Left renal cortex interstitium (tissue), 4 donors: ENCODE data around the gene XPO1. TPM values are rescaled to one million over a fixed set of nuclear protein-coding genes. Genes with fewer than 3 reads are reported as not detected.
"Not testable (repeated sequence)": the region's sequence is repeated elsewhere in the genome, so short reads cannot be mapped to it uniquely, and the experiment has no call there.

ENCODE experiments used
- DNase-seq, 4 donors: peaks; one replicate each; pipeline ENCODE4 v3.0.0-alpha.2; 2013; ENCODE audit warnings: low read depth in 4 of 4, low spot score in 2 of 4, missing footprints in 1 of 4
- polyA plus RNA-seq, 4 donors: library from polyadenylated mRNA; unstranded; fragments of 120-200 nt; gene quantifications; one replicate each; pipeline ENCODE4 v1.2.1, GENCODE V29; 2013; ENCODE audit not compliant: insufficient read length in 4 of 4

Gene XPO1, protein sequence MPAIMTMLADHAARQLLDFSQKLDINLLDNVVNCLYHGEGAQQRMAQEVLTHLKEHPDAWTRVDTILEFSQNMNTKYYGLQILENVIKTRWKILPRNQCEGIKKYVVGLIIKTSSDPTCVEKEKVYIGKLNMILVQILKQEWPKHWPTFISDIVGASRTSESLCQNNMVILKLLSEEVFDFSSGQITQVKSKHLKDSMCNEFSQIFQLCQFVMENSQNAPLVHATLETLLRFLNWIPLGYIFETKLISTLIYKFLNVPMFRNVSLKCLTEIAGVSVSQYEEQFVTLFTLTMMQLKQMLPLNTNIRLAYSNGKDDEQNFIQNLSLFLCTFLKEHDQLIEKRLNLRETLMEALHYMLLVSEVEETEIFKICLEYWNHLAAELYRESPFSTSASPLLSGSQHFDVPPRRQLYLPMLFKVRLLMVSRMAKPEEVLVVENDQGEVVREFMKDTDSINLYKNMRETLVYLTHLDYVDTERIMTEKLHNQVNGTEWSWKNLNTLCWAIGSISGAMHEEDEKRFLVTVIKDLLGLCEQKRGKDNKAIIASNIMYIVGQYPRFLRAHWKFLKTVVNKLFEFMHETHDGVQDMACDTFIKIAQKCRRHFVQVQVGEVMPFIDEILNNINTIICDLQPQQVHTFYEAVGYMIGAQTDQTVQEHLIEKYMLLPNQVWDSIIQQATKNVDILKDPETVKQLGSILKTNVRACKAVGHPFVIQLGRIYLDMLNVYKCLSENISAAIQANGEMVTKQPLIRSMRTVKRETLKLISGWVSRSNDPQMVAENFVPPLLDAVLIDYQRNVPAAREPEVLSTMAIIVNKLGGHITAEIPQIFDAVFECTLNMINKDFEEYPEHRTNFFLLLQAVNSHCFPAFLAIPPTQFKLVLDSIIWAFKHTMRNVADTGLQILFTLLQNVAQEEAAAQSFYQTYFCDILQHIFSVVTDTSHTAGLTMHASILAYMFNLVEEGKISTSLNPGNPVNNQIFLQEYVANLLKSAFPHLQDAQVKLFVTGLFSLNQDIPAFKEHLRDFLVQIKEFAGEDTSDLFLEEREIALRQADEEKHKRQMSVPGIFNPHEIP (N-terminal part only)
- 100 to 1,000 TPM; 181 to 342 (median 231) TPM for polyA plus RNA-seq

DNA sequence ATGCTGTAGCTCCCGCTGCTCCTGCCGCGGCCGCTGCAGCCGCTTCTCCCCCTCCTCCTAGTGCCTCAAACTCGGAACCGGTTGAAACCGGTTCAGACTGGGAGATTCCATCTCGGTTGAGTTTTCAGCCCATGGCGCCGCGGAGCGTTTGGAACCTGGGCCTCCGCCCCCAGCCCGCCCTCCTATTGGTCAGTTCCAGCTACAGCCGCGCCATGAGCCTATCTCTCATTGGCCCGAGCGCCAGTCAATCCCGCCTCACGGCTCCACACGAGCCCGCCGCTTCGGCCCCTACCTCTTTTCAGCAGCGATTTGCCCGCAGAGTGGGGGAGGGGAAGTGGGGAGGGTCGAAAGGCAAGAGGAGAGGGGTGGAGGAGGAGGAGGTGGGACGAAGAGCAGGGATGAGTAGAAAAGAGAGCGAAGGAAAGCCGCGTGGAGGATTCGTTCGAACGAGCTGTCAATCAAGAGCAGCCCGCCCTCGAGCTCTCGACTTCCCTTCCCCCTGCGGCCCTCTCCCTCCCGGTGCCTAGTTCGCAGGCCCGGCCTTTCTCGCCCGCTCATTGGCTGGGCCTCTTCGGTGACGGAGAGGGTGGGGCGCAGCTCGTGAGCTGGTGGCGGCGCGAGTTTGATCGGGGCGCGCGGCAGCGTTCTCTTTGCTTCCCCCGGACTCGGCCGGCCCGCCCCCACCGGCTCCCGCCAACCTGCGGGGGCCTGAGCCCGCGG lies at the start of gene XPO1:
Gene XPO1 (minus strand): TSS at position 157 of the 720 bp plus-strand sequence. CDS start 4,459 bp downstream, outside the sequence.
- peak; percentile 98 to 100 (median 100) for DNase-seq

DNA sequence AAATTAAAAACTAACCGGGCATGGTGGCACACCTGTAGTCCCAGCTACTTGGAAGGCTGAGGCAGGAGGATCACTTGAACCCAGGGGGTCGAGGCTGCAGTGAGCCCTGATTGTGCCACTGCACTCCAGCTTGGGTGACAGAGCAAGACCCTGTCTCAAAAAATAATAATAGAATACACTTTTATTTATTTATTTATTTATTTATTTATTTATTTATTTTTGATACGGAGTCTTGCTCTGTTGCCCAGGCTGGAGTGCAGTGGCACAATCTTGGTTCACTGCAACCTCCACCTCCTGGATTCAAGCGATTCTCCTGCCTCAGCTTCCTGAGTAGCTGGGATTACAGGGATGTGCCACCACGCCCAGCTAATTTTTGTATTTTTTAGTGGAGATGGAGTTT lies 48.8 kb upstream of the XPO1 start:
- DNase-seq: not testable (repeated sequence)

DNA sequence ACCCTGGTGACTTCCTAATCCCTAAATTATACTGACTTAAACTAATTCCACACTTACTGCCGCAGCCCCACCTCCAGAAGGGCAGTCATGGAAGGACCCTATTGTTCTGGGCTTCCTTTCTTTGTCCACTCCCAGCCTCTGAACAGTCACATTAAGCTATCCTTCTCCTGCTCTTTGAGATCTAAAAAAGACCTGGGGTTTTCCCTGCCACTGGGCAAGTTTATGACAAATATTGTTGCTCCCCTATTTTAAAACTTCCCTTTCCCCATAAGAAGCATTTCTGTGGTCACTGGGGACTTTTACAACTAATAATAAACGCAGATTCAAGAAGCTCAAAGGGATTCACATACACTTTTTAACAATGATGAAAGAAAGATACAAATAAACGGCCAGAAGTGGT lies 47.2 kb upstream of the XPO1 start:
- no peak for DNase-seq

DNA sequence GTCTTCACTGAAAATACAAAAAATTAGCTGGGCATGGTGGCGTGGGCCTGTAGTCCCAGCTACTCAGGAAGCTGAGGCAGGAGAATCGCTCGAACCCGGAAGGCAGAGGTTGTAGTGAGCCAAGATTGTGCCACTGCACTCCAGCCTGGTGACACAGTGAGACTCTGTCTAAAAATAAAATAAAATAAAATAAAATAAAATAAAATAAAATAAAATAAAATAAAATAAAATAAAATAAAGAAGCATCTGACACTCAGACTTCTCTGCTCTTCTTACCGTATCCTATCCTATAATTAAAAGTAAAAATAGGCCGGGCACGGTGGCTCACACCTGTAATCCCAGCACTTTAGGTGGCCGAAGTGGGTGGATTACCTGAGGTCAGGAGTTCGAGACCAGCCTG lies 46.2 kb upstream of the XPO1 start:
- DNase-seq: not testable (repeated sequence)

DNA sequence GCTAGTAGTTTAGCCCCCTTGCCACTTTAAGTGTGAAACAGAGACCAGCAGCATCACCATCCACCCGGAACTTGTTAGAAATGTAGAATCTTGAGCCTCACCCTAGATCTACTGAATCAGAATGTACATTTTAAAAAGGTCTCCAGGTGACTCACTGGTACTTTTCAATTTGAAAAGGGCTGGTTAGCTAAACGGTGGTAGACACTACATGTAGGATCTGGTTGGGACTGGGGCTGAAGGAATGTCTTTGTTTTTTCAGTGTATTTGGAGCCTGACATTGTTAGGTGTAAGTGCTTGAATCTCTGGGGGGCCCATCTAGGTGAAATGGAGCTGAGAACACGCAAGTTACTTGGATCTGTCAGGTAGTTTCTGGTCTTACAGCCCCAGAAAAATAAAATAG lies 44.0 kb upstream of the XPO1 start:
- no peak for DNase-seq

DNA sequence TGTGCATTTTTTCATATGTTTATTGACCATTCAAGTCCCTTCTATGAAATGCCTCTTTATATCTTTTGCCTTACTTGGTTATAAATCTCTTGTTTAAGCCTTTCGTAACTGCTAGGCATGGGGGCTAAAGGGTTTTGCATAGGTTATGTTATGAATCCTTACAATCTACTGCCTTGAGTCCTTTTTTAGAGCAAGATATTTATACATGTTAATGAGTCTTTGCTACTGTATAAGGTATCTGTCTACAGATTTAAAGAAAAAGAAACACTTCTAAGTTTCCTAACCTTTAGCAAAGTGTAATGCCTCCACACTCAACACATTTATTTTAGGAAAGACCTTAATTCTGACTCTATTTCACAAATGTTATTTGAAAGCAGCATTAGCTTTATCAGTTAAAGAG lies 43.6 kb upstream of the XPO1 start:
- no peak for DNase-seq

DNA sequence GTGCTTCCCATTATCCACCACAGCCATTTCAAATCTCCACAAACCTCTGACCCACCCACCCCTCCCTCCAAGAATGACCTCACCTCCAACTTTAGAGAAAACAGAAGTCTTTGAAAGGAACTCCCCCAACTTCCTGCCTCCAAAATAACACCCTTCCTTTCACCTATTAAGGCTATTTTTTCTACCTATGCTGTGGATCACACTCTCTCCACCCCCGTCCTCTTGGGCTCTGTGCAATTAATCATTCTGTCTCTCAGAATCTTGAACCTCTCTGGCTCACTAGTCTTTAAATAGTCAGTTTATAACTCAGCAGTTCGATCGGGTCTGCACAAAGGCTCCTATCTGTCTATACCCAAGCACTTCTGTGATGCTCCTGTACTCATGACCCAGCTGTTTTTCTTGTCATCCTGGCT lies 37.3 kb upstream of the XPO1 start:
- no peak for DNase-seq

DNA sequence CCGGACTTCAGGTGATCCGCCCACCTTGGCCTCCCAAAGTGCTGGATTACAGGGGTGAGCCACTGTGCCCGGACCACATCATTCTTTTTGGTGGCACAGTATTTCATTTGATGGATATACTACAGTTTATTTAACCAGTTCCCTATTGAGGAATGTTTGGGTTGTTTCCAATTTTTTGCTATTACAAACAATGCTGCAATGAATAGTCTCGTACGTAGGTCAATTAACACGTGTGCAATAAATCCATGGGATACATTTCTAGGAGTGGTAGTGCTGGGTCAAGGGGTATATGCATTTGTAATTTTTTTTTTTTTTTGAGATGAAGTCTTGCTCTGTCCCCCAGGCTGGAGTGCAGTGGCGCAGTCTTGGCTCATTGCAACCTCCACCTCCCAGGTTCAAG lies 28.4 kb upstream of the XPO1 start:
- no peak for DNase-seq

DNA sequence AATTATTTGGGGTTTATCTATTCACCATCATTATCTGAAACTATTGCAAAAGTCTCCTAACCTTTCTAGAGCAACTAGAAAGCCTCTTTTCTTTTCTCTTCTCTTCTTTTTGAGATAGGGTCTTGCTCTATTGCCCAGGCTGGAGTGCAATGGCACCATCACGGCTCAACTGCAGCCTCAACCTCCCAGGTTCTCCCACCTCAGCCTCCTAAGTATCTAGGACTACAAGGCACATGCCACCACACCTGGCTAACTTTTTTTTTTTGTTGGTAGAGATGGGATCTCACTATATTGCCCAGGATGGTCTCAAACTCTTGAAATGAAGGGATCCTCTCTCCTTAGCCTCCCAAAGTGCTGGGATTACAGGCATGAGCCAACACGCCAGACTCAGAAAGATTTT lies 24.5 kb upstream of the XPO1 start:
- no peak for DNase-seq

DNA sequence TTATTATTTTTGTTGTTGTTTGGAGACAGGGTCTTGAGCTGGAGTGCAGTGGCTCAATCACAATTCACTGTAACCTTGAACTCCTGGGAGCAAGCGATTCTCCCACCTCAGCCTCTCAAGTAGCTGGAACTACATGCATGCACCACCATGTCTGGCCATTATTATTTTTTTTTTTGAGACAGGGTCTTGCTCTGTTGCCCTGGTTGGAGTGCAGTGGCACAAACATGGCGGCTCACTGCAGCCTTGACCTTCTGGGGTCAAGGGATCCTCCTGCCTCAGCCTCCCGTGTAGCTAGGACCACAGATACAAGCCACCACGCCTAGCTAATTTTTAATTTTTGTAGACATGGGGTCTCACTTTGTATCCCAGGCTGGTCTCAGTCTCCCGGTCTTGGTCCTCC lies 20.0 kb upstream of the XPO1 start:
- DNase-seq: no peak

DNA sequence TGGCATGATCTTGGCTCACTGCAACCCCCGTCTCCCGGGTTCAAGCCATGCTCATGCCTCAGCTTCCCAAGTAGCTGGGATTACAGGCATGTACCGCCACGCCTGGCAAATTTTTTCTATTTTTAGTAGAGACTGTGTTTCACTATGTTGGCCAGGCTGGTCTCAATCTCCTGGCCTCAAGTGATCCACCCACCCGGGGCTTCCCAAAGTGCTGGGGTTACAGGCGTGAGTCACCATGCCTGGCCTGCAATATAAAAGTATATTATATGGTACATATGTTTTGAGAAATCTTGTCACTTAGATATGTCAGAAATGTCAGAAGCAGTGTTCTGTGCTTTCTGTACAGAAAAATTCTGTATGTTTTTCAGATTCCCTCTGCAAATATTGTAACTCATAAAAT lies 19.2 kb upstream of the XPO1 start:
- no peak for DNase-seq

DNA sequence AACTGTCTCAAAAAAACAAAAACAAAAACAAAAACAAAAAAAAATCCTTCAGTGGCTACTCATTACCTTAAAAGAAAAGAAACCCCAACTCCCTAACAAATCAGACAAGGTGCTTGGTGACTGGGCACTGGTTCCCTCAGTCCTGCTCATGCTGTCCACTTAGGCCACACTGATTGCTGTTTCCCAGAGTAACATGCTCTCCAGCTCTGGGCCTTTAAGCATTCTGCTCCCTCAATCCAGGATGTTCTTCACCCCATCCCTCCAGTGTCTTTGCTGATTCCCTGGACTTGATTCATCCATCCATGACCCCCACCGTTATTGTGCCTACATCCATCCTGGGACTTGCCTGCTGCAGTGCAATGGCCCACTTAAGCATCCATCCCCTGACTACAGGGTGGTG lies 16.4 kb upstream of the XPO1 start:
- no peak for DNase-seq

DNA sequence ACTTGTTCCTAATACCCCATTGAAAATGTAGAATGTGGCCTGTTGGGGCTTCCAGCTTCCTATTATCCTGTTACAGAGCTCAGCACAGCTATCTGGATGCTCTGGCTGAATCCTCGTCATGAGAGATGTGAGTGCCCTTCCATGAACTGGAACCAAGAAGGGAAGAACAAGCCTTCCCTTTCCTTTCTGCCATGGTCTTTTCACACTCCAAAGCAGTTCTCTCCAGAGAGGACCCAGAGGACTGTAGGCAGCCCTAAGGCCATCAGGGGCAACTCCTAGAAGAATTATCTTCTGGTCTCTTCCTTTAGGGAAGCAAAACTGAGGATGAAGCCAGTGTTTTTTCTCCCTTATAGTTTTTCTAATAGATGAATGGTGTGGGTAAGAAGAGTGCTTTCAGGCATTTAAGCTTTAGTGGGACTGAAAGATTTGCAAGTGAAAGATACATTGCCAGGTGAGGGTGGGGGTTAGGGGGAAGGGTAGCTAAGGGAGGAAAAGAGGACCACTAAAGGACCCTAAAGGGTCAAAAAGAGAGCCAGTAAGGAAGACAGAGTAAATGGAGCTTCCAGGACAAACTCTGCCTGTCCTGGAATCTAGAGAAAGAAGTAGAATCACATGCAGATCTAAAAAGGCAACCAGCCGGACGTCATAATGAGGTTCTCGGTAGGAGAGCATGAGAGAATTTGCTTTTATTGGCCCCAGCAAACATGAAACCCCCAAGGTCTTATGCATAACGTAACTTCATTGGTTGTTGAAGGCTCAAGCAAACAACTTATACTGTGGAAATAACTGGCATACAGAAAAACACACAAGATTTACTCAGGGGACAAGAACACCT lies 12.4 kb upstream of the XPO1 start:
- DNase-seq: no peak

DNA sequence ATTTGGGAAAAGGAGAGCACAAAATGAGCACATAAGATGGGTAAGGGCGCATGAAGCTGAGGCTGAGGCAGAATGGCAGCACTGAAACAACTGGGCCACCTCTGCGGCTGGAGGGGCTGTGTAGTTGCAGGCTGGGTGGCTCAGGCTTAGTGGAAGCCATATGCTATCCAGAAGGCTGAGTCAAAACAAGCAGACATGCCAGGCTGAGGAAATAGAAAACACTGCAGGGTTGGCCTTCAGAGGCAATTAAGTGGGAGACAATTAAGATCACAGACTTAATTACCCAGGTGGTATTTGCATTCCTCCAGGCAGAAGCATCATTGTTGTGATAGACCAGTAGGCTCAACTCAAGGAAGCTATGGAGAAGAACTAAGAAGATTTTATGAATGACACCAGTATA lies 11.4 kb upstream of the XPO1 start:
- DNase-seq: no peak

DNA sequence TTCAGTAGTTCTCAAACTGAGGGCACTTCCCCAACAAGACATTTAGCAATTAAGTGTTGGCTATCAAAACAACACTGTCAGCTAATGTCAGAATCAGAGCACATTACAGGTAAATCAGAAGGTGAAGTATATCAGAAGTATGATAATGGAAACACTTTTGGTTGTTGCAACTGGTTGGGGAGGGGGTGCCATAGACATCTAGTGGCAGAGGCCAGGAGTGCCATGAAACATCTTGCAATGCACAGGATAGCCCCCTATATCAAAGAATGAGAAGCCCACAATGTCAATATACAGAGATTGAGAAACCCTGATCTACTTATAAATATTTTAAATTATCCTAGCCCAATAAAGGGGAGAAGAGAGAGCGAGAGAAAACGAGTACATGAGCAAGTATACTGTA lies 4.9 kb upstream of the XPO1 start:
- DNase-seq: no peak

DNA sequence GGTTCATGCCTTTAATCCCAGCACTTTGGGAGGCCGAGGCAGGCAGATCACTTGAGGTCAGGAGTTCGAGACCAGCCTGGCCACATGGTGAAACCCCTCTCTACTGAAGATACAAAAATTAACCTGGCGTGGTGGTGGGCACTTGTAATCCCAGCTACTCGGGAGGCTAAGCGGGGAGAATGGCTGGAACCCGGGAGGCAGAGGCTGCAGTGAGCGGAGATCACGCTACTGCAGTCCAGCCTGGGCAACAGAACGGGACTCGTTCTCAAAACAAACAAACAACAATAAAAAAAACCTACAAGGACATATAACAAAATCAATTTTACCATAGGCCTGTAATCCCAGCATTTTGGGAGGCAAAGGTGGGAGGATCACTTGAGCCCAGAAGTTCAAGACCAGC lies 2.0 kb upstream of the XPO1 start:
- DNase-seq: not testable (repeated sequence)

DNA sequence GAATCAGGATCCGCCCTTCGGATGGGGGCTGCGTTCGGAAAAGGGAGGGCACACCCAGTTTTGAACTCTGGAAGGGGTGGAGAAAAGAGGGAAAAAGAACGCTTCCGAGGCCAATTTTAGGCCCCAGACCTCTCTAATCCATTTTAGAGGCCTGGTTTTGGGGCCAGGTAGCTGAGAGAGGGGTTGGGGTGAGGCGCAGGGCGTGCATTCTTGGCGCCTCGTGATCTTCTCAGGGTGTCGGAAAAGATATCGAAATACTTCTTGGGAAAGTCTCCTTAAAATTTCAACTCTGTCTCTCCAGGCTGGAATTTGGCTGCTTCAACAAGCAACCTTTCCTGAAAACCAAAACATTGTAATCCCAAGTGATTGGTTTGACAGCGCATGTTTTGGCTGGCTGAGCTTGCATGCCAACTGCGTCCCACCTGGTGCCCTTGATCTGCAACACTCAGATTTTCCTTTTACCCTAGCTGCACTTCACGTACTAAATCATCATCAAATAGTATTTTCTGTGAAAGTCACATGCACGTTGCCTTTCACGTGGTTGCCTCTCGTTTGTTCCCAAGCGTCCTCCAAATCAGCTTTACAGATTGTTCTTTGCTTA lies 864 bp upstream of the XPO1 start:
- DNase-seq: peak in 3 of 4 donors; percentile 28 to 72 (median 60)

DNA sequence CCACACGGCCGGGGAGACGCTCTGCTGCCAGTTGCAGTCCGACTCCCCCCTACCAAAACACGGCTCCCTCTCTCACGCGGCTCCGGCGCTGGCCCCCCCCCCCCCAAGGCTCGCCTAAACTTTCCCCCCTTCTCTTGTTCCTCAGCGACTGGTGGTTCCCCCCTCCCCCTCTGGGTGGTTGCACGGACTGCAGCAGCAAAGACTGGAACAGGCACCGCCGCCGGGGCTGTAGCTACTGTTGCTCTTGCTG lies 281 bp downstream of the XPO1 start:
- DNase-seq: peak in 1 of 4 donors; percentile 26

DNA sequence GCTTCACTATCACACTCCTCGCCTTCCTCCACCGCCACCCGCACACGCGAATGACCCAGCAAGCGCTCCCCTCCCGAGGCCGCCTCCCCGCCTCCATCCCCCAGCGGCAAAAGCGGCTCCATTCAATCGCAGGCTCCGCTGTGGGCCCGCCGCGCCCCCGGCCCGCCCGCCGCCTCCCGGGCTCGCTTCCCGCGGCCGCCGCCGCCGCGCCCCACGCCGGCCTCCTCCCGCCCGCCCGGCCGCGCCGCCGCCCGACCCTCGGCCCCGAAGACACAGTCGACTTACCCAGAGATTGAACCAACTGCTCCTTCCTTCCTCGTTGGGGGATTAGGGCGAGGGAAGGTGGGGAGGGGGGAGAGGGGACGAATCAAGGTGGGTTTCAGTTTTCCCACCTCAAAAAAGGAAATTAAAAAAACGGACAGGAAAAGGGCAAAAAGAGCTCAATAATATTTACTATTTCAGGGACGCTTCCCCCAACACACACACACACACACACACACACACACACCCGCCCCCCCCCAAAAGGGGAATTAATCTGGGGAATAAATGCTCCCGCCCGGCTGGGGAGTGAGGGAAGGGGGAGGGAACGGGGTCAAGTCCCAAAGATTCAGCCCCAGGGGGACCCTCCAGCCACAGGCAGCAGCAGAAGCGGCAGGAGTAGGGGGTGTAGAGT lies 743 bp downstream of the XPO1 start:
- peak in 1 of 4 donors; percentile 9 for DNase-seq
